Measurements from ENCODE around the gene EPC1. TPM values are rescaled to one million over a fixed set of nuclear protein-coding genes. Genes with fewer than 3 reads are reported as not detected.

Gene EPC1
- total and polyA plus RNA-seq, 2 of the 8 experiments (the other 6 are each of a cell fraction or from before 2014, with no cell fraction given), result 23.7 to 42.3 TPM

DNA sequence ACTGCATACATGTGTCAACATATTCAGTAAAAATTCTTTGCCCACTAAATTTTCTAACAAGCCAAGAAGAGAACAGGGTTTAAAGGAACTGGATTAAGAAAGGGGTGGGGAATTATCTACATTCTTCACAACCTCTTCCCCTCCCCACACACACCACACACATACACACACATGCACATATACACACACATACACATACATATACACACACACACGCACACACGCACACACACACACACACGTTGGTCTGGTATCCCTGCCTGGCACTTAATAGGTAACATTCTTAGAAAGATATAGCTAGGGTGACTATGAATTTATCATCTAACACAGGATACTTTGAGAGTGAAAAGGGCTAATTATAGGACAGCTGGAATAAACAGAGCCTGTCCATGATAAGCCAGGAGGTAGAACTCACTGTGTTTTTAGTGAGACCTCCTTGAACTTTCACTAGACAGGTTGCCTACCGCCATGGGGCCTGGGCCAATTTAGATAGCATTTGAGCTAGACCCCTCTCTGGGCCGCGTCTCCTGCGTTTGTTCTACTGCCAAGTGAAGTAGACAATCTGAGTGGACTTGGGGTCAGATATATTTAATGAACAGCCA, 33.1 kb upstream of the EPC1 start (continued):
- TF ChIP-seq BCL11A (IDR thresholded peaks at IDR 0.05; ENCODE audit: low read depth in 2 of 2, low read length in 2 of 2) (no peak), RXRA (IDR thresholded peaks at IDR 0.05; ENCODE audit: insufficient read depth, low read depth, low read length) (no peak), SP4 (IDR thresholded peaks at IDR 0.05; ENCODE audit: low read length) (no peak)

Measured in H1 (cell line).